Nephron (organoid): ENCODE results near the gene TM4SF1.

ENCODE experiments used
- H3K27ac Mint-ChIP-seq, 3 experiments: 2 replicates each; pipeline ENCODE4 v1.8.0; 2020; ENCODE audit warnings: mixed read lengths in 3 of 3, mild to moderate bottlenecking in 2 of 3, moderate library complexity in 1 of 3
- H3K27me3 Mint-ChIP-seq: 2 replicates; pipeline ENCODE4 v1.8.0; 2021; ENCODE audit warnings: low read depth, mild to moderate bottlenecking, moderate library complexity, mixed read lengths
- H3K36me3 Mint-ChIP-seq: 2 replicates; pipeline ENCODE4 v1.8.0; 2020; ENCODE audit warnings: low read depth, mixed read lengths
- H3K4me1 Mint-ChIP-seq: 2 replicates; pipeline ENCODE4 v1.8.0; 2020; ENCODE audit warnings: mixed read lengths
- H3K4me3 Mint-ChIP-seq, 3 experiments: 2 replicates each; pipeline ENCODE4 v1.8.0; 2020; ENCODE audit warnings: mild to moderate bottlenecking in 3 of 3, mixed read lengths in 3 of 3, moderate library complexity in 2 of 3
- H3K9me3 Mint-ChIP-seq: 2 replicates; pipeline ENCODE4 v1.8.0; 2020; ENCODE audit warnings: mixed read lengths
- TF ChIP-seq, protein P1 (sequence below), 3 experiments: fragments of 200-600 bp; sonication (generic); IDR thresholded peaks; one replicate each; pipeline ENCODE4 v1.5.0; 2021; ENCODE audit warnings: antibody characterized with exemption in 3 of 3; ENCODE audit not compliant: unreplicated experiment in 3 of 3

TM4SF1 gene

DNA sequence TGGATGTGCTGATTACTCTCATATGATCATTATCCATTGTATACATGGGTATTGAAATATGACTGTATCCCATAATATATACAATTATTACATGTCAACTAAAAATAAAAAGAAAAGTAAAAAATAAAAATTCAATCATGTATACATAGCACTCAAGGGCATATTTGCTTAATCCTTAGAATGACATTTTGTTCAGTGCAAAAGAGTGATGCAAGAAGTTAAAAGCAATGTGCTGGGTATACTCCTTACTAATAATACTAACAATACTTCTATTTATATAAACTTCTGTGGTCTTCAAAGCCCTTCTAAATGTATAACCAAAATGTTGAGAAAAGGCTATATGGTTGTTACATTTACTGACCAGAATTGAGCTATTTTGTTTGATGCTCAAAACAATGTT is 23.2 kb upstream of the TM4SF1 start:
- TF ChIP-seq, protein P1, sequence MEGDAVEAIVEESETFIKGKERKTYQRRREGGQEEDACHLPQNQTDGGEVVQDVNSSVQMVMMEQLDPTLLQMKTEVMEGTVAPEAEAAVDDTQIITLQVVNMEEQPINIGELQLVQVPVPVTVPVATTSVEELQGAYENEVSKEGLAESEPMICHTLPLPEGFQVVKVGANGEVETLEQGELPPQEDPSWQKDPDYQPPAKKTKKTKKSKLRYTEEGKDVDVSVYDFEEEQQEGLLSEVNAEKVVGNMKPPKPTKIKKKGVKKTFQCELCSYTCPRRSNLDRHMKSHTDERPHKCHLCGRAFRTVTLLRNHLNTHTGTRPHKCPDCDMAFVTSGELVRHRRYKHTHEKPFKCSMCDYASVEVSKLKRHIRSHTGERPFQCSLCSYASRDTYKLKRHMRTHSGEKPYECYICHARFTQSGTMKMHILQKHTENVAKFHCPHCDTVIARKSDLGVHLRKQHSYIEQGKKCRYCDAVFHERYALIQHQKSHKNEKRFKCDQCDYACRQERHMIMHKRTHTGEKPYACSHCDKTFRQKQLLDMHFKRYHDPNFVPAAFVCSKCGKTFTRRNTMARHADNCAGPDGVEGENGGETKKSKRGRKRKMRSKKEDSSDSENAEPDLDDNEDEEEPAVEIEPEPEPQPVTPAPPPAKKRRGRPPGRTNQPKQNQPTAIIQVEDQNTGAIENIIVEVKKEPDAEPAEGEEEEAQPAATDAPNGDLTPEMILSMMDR (IDR thresholded peaks at IDR 0.05; ENCODE audit: unreplicated experiment in 3 of 3) = no peak
- Mint-ChIP-seq H3K27me3 (no peaks in the 10 kb centered on the region), H3K4me3 (no peak overlapping the region), H3K4me1 (peaks cover 17% of the 10 kb centered on the region), H3K27ac (no peak overlapping the region), H3K36me3 (no peaks in the 10 kb centered on the region), H3K9me3 (no peaks in the 10 kb centered on the region)

DNA sequence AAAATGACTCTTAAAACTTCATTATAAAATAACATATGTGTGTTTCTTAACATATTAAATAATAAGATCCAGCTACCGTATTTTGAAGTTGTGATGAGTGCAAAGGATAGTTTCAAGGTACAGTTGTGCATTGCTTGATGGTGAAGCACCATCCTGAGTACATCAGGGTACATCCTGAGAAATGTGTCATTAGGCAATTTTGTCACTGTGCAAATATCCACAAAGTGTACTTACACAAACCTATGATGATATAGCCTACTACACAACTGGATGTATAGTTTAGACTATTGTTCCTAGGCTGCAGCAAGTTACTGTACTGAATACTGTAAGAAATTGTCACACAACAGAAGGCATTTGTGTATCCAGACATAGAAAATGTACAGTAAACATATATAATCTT is 20.8 kb upstream of the TM4SF1 start:
- peaks cover 31% of the 10 kb centered on the region for H3K4me1 Mint-ChIP-seq

GRCh38 chr3:149397528-149397927 is 20.1 kb upstream of the TM4SF1 start:
- no peaks in the 10 kb centered on the region for H3K36me3 Mint-ChIP-seq
- peak overlapping the region in 2 of 3 experiments; percentile 85 to 97 for H3K27ac Mint-ChIP-seq
- H3K4me1 Mint-ChIP-seq = peaks cover 31% of the 10 kb centered on the region
- H3K4me3 Mint-ChIP-seq = no peak overlapping the region
- H3K9me3 Mint-ChIP-seq = no peaks in the 10 kb centered on the region
- TF ChIP-seq, protein P1 (IDR thresholded peaks at IDR 0.05; ENCODE audit: unreplicated experiment in 3 of 3) = no peak
- H3K27me3 Mint-ChIP-seq = no peaks in the 10 kb centered on the region

More for the DNA sequence above, 20.8 kb upstream of the TM4SF1 start:
- Mint-ChIP-seq H3K27me3 (no peaks in the 10 kb centered on the region), H3K9me3 (no peaks in the 10 kb centered on the region), H3K36me3 (no peaks in the 10 kb centered on the region), H3K4me3 (no peak overlapping the region), H3K27ac (no peak overlapping the region)
- TF ChIP-seq, protein P1 (IDR thresholded peaks at IDR 0.05; ENCODE audit: unreplicated experiment in 3 of 3) = no peak

DNA sequence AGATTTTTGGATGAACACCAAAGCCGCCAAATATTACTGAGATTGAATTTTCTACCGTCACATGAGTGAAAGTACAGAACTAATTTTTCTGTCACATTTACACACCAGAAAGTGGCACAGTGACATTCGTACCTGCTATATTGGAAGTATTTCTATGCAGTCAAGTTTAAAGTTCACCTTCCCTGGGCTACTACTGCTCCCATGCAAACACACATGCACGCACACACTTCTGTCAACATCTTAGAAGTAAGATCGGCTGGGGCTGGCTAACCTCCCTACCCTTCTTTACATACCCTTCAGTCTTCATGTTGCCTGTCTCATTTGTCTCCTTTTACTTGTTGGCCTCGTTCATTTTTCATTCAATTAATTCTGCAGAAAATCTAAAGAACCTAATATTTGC is 19.0 kb upstream of the TM4SF1 start:
- Mint-ChIP-seq H3K36me3 (no peaks in the 10 kb centered on the region), H3K4me3 (no peak overlapping the region), H3K9me3 (no peaks in the 10 kb centered on the region), H3K27ac (peak overlapping the region; percentile 85 to 97 (median 90)), H3K27me3 (no peaks in the 10 kb centered on the region), H3K4me1 (peaks cover 31% of the 10 kb centered on the region)
- TF ChIP-seq, protein P1 (IDR thresholded peaks at IDR 0.05; ENCODE audit: unreplicated experiment in 3 of 3) = no peak

- H3K36me3 Mint-ChIP-seq = no peaks in the 10 kb centered on the region
- H3K9me3 Mint-ChIP-seq = peaks cover 3% of the 10 kb centered on the region
- peaks cover 31% of the 10 kb centered on the region for H3K4me1 Mint-ChIP-seq
- no peaks in the 10 kb centered on the region for H3K27me3 Mint-ChIP-seq
- H3K4me3 Mint-ChIP-seq = no peak overlapping the region
- TF ChIP-seq, protein P1 (IDR thresholded peaks at IDR 0.05; ENCODE audit: unreplicated experiment in 3 of 3) = no peak
- H3K27ac Mint-ChIP-seq = peak overlapping the region; percentile 85 to 97 (median 90)
Observed at GRCh38 chr3:149395107-149396089, 17.9 kb upstream of the TM4SF1 start.
